Keratinocyte (primary cell): ENCODE results near the gene EML5.

ENCODE experiments used
- CTCF ChIP-seq, 3 experiments: IDR thresholded peaks in 1 of 3; conservative IDR thresholded peaks in 1 of 3; optimal IDR thresholded peaks in 1 of 3; 2 replicates in 2 of 3; 3 replicates in 1 of 3; pipeline versions ENCODE3 to v1.5.1; 2011; ENCODE audit warnings: low read length in 3 of 3, mild to moderate bottlenecking in 3 of 3, moderate library complexity in 2 of 3, control low read depth in 1 of 3, inconsistent platforms in 1 of 3; ENCODE audit not compliant: insufficient read depth in 2 of 3; ENCODE audit errors: extremely low read depth in 1 of 3
- EZH2 ChIP-seq: IDR thresholded peaks from one replicate; pipeline ENCODE4 v1.6.1; 2012; ENCODE audit warnings: inconsistent platforms, mild to moderate bottlenecking, low read length, moderate library complexity

- TF ChIP-seq CTCF (optimal IDR thresholded peaks at IDR 0.05 in 1 of 3, IDR thresholded peaks at IDR 0.05 in 1 of 3, conservative IDR thresholded peaks at IDR 0.05 in 1 of 3; ENCODE audit: extremely low read depth in 1 of 3, insufficient read depth in 2 of 3, low read length in 3 of 3) (no peak), EZH2 (no peak)
These were observed 188.5 kb downstream of the EML5 start for GRCh38 chr14:88604212-88604611.
